ENCODE results near the gene LYRM9.
"Not testable (repeated sequence)": the region's sequence is repeated elsewhere in the genome, so short reads cannot be mapped to it uniquely, and the experiment has no call there.

Gene LYRM9

GRCh38 chr17:27873746-27874145, 19.4 kb downstream of the LYRM9 start:
- no peak for DNase-seq (ENCODE audit: low spot score)

DNA sequence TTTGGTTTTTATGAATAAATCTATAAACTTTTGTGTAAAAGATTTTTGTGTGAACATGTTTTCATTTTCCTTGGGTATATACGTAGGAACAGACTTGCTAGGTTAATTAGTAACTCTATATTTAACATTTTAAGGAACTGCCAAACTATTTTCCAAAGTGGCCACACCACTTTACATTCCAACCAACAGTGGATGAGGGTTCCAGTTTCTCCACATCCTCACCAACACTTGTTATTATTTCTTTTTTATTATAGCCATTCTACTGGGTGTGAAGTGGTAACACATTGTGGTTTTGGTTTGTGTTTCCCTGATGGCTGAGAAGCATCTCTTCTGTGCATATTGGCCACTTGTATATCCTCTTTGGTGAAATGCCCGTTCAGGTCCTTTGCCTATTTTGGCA, 20.0 kb downstream of the LYRM9 start:
- no peak for DNase-seq (ENCODE audit: low spot score)

GRCh38 chr17:27872776-27873175, 20.4 kb downstream of the LYRM9 start:
- no peak for DNase-seq (ENCODE audit: low spot score)

DNA sequence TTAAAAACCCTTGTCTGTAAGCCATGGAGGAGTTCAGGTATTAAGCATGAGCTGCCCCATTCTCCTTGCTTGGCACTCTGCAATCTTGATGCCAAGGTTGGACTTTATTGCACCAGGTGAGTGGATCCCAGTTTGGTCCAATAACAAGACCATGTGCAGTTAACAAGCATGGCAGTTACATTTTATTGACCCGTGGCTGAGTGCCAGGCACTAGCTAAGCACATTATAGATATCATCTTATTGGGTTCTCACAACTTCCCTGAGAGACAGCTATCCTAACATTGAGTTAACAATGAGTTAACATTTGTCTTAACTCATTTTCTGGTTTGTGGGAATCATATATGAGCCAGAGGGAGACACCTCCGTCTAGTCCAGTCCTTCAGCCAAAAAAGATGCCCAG, 21.8 kb downstream of the LYRM9 start:
- no peak for DNase-seq (ENCODE audit: low spot score)

DNA sequence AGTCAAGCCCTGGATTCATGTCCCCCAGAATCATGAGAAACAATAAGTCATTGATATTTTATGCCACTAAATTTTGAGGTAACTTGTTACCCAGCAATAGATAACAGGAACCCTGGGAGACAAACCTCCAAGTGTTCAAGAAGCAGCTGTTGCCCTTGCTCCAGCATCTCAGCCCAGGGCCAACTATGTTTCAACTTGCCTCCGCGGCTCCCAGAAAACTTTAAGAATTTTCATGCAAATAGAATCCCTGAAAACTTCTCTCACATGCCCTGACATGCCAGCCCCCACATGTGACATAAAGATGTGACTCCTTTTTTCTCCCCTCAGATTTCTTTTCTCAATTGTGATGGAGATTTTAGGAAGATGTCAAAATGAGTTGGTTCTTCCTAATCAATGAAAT, 22.8 kb downstream of the LYRM9 start:
- DNase-seq (ENCODE audit: low spot score) = no peak

DNA sequence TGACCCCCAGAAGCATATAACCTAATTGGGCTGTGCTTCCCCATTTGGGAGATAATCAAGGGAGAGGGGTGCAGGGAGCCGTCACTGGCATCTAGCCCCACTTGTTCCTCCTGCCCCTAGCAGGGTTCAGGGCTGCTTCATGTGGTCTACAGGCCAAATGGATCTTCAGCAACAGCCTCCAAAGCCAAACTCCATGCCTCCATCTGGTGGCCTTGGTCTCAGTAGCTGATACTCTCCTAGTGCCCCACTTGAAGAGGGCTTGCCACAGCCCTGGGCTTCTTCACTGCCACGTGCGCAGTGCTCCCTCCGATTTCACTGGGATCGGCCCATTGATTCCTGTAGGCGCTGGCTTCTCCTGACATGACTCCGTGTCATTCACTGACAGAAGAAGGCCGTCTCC, 24.6 kb downstream of the LYRM9 start:
- no peak for DNase-seq (ENCODE audit: low spot score)

- no peak for DNase-seq (ENCODE audit: low spot score)
Measured at GRCh38 chr17:27862840-27863239, 30.3 kb downstream of the LYRM9 start.

DNA sequence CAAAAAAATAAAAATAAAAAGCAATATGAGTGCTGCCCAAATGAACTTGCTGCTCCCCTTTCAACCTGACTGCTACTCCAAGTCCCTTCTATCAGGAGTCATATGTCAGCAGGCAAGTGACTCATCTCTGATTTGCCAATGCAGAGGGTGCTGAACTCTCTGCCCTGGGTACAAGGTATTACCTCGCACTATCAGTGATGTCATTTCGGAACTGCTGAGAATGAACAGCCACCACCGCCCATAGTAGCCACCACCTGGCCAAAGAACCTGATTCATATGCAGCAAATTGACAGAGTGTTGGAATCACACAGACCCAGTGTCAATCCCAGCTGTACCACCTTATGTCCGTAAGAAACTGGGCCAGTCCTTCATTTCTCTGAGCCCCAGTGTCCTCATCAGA, 31.2 kb downstream of the LYRM9 start:
- DNase-seq (ENCODE audit: low spot score) = no peak

- DNase-seq (ENCODE audit: low spot score) = no peak
Measured at GRCh38 chr17:27860971-27861664, 32.0 kb downstream of the LYRM9 start.

DNA sequence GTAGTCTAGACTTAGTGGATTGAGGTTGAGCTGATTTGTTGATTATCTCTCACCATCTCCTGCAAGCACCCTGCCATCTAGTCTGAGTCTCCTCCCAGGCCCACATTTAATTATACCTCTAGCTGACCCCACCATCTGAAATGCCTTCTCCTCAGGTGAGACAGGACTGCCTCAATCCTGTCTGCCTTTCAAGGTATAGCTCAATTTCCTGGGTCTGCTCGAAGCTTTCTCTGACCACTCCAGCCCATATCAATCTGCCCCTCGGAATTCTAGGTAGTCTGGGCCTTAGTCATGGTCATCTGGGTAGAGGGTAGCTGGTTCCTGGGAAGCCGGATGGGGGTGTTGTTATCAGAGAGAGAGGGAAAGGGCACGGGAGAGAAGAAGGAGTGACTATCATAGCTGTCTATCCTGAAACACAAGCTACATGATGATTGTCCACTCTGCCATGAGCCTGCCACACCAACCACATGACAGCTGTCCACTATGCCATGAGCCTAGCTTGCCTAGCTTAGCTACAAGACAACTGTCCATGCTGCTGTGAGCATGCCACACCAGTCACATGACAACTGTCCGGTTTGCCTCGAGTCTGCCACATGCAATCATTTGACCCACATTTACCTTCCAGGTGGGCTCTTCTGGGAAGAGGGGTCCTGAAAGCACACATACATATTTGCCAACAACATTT, 34.4 kb downstream of the LYRM9 start:
- no peak for DNase-seq (ENCODE audit: low spot score)

DNA sequence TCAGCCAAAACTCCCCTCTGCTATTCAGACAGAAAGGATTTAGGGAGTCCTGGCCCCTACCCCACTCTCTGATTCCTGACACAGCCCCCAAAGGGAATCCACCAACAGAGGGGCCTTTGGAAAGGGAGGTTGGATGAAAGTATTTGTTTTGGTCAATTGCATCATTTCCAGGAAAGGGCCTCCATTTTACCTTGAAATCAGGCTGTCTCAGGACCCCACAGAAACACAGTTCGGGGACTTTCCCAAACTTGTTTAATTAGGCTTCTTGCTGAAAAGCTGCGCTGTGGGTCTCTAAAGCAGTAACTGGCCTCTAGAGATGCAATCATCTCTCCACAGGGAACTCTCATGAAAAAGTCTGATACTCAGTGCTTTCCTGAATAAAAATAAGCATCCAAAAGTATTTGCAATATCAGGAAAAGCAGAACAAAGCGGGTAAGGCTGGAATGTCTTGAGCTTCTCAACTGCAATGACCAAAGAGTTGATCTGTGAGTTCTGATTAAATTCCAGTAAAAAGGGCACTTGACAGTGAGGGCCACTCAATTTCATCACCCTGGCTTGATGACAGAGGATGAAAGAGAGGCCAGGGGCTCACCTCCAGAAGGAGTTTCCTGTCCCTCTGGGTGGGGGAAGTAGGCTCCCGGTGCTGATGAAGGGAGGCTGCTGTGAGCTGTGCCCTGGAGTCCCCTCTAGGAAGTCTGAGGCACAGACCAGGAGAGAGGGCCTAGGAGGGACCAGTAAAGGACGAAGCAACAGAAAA, 36.3 kb downstream of the LYRM9 start:
- DNase-seq (ENCODE audit: low spot score) = no peak

GRCh38 chr17:27855454-27855853, 37.7 kb downstream of the LYRM9 start:
- no peak for DNase-seq (ENCODE audit: low spot score)

DNA sequence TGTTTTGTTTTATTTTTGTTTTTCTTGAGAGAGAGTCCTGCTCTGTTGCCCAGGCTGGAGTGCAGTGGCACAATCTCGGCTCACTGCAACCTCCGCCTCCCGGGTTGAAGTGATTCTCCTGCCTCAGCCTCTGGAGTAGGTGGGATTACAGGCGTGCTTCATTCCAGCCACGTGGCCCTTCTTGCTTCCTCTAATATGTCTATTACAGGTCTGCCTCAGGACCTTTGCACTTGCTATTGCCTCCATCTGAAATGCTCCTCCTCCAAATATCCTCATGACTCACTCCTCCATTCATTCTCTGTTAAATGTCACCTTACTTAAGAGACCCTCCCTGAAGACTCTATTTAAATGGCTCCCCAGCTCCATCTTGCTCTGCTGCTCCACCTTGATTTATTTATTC, 39.0 kb downstream of the LYRM9 start:
- DNase-seq (ENCODE audit: low spot score) = no peak

GRCh38 chr17:27853091-27853490, 40.1 kb downstream of the LYRM9 start:
- no peak for DNase-seq (ENCODE audit: low spot score)

DNA sequence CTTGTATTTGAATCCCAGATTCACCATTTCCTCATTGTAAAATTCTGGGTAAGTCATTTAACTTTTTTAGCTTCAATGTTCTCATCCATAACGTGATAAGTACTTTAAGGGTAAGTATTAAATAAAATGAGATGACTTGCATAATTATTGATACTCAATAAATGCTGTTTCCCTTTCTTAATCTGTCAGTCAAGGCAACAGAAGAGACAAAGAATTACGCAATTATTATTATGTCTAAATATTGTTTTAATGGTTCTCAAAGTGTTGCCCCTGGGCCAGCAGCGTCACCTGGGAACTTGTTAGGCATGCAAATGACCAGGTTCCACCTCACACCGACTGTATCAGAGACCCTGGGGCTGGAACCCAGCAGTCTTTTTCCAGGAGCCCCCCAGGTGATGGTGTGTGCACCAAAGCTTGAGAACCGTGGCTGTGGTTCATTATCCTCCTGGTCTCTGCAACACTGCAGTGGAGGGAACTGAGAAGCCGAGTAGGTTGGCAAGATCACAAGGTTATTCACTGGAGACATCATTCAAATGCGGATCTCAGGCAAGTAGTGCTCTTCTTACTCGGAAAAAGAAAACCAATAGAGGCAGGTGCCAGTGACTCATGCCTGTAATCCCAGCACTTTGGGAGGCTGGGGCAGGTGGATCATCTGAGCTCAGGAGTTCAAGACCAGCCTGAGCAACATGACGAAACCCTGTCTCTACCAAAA, 43.5 kb downstream of the LYRM9 start:
- DNase-seq (ENCODE audit: low spot score) = no peak

DNA sequence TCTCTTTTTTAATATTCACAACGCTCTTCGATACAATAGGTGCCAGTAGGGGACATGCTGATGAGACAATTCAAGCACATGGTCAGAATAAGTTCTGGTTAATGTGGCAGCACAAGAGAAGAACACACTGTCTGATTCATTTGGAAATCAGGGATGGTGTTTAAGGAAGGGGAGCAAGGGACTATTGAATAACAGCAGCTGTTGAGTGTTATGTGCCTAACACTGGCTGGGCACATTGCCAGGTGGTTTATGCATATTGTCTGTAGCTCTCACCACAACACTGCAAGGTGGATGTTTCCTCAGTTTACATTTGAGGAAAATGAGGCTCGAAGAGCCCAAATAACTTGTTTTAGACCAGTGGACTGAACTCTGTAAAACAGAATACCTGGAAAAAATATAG, 44.2 kb downstream of the LYRM9 start:
- no peak for DNase-seq (ENCODE audit: low spot score)

- not testable (repeated sequence) for DNase-seq (ENCODE audit: low spot score)
Measured at GRCh38 chr17:27846808-27847307, 46.3 kb downstream of the LYRM9 start.

DNA sequence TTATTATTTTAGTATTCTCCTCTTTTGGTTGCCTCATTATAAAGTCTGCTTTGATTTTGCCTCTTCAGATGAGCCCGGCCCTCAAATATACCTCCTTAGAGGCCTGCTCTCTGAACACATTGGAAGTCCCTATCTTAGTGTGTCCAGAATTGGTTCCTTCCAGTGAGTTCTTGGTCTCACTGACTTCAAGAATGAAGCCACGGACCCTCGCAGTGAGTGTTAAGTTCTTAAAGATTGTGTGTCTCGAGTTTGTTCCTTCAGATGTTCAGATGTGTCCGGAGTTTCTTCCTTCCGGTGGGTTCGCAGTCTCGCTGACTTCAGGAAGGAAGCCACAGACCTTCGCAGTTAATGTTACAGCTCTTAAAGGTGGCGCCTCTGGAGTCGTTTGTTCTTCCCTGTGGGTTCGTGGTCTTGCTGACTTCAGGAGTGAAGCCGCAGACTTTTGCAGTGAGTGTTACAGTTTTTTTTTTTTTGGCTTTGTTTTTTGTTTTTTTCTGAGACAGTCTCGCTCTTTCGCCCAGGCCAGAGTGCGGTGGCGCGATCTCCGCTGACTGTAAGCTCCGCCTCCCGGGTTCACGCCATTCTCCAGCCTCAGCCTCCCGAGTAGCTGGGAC, 47.0 kb downstream of the LYRM9 start:
- DNase-seq (ENCODE audit: low spot score) = no peak

GRCh38 chr17:27845264-27846041, 47.7 kb downstream of the LYRM9 start:
- DNase-seq (ENCODE audit: low spot score) = no peak

DNA sequence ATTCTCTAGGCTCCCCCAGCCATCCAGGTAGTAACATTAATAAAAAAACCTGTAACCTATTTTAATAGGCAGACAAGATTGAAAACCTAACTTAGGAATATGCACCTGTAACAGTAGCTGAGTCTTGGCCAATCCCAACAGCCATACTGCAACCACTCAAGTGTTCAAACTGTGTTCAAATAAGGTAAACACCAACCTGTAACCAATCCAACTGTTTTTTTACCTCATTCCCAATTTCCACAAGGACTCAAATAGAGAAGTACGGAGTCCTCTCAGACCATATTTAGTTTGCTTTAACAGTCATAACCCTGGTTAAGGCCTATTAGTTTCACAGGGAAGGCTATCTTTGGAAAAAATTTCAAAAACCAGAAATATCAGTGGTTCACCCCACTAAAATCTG, 52.5 kb downstream of the LYRM9 start:
- DNase-seq (ENCODE audit: low spot score) = no peak

DNA sequence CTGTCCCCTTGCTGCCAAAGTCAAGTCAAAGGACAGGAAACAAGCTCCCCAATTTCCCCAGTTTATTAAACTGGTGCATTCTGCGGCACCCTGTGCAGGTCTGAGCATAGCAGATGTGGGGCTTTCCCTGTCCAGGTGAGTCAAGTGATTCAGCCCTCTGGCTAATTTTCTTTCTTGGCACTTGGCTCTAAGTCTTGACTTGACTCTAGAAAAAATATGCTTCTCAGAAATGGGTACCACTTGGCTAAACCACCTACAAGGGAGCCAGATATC, 52.8 kb downstream of the LYRM9 start:
- not testable (repeated sequence) for DNase-seq (ENCODE audit: low spot score)

All from AG20443 (cell line).